Keratinocyte (primary cell): ENCODE results near the gene SURF2.

ENCODE experiments used
- CTCF ChIP-seq, 3 experiments: IDR thresholded peaks in 1 of 3; conservative IDR thresholded peaks in 1 of 3; optimal IDR thresholded peaks in 1 of 3; 2 replicates in 2 of 3; 3 replicates in 1 of 3; pipeline versions ENCODE3 to v1.5.1; 2011; ENCODE audit warnings: low read length in 3 of 3, mild to moderate bottlenecking in 3 of 3, moderate library complexity in 2 of 3, control low read depth in 1 of 3, inconsistent platforms in 1 of 3; ENCODE audit not compliant: insufficient read depth in 2 of 3; ENCODE audit errors: extremely low read depth in 1 of 3
- EZH2 ChIP-seq: IDR thresholded peaks from one replicate; pipeline ENCODE4 v1.6.1; 2012; ENCODE audit warnings: inconsistent platforms, mild to moderate bottlenecking, low read length, moderate library complexity

DNA sequence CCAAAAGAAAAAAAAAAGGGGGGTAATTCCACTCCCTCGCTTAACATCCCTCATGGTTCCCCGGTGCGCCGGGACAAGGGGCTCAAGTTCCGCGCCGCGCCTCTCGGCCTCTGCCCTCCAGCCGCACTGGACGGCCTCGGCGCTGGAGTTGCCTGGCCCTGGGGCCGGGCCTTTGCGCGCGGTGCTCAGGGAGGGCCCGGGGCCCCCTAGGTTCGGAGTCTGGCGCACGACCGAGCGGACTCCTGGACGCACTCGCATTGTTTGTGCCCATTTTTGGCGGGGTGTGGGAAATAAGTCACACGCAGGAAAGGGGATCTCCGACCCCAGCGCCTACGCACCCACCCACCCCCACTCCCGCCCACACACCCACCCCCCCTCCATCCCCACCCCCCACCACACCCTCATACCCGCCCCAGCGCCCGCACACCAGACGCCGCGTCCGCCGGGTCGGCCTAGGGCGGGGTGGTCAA is 8.8 kb upstream of the SURF2 start:
- no peak for TF ChIP-seq CTCF (optimal IDR thresholded peaks at IDR 0.05 in 1 of 3, IDR thresholded peaks at IDR 0.05 in 1 of 3, conservative IDR thresholded peaks at IDR 0.05 in 1 of 3; ENCODE audit: extremely low read depth in 1 of 3, insufficient read depth in 2 of 3, low read length in 3 of 3)
- no peak for TF ChIP-seq EZH2
